Left ventricle myocardium inferior (tissue), 1 donor: ENCODE results near the gene CEP20. TPM values are rescaled to one million over a fixed set of nuclear protein-coding genes. Genes with fewer than 3 reads are reported as not detected.
A peak's percentile ranks its signal among the peaks of the same experiment; 100 is the strongest.

Experiments used
- DNase-seq: peaks from one replicate; pipeline ENCODE4 v3.0.0-alpha.2; 2020
- H3K27ac ChIP-seq: fragments of 200-600 bp; replicated peaks from 2 replicates; pipeline ENCODE4 v1.8.0; 2021
- H3K27me3 ChIP-seq: fragments of 200-600 bp; 2 replicates; pipeline ENCODE4 v1.8.0; 2021; ENCODE audit warnings: low read depth
- H3K36me3 ChIP-seq: fragments of 200-600 bp; 2 replicates; pipeline ENCODE4 v1.8.0; 2021
- H3K4me1 ChIP-seq: fragments of 200-600 bp; 2 replicates; pipeline ENCODE4 v1.8.0; 2021
- H3K4me3 ChIP-seq: fragments of 200-600 bp; 2 replicates; pipeline ENCODE4 v1.8.0; 2021; ENCODE audit warnings: mild to moderate bottlenecking, moderate library complexity
- H3K9me3 ChIP-seq: fragments of 200-600 bp; replicated peaks from 2 replicates; pipeline ENCODE4 v1.8.0; 2021
- CTCF ChIP-seq: fragments of 200-600 bp; IDR thresholded peaks from 2 replicates; pipeline ENCODE4 v1.8.0; 2021; ENCODE audit warnings: antibody characterized with exemption, mild to moderate bottlenecking, borderline replicate concordance
- intact Hi-C: fragments of 100-400 bp; cut with micrococcal nuclease; formaldehyde crosslinking; loops from one replicate; pipeline ENCODE4 v1.11.0; 2022
- total RNA-seq: library from RNA; stranded (reverse); fragmentation: NEBNext Ultra II Directional; extraction: Animal tissue kit (Norgen Biotek cat#: 25700); gene quantifications from one replicate; pipeline ENCODE4 v1.2.1, GENCODE V29; 2021
- donor health status: DM: no; HTN: yes; CAD: no; lungs with severe emphysema.

The CEP20 gene
- total RNA-seq, 1 donor from 2014 or later, result 30.7 TPM

GRCh38 chr16:15830832-15831451, 57.5 kb downstream of the CEP20 start:
- Histone ChIP-seq H3K27ac (no peak overlapping the region), H3K27me3 (peaks cover 17% of the 10 kb centered on the region), H3K36me3 (no peaks in the 10 kb centered on the region), H3K4me3 (no peak overlapping the region), H3K9me3 (no peaks in the 10 kb centered on the region), H3K4me1 (peaks cover 4% of the 10 kb centered on the region)
- TF ChIP-seq CTCF, result no peak
- intact Hi-C loops, result no loop called here
- DNase-seq, result no peak

GRCh38 chr16:15829460-15829859, 58.9 kb downstream of the CEP20 start:
- intact Hi-C loops, result loop anchor here (5.0 kb wide), 1 partner anchor 62 kb away; no protein-coding TSS in a partner anchor
- H3K4me1 ChIP-seq, result no peaks in the 10 kb centered on the region
- no peak for TF ChIP-seq CTCF
- H3K27ac ChIP-seq, result no peak overlapping the region
- no peaks in the 10 kb centered on the region for H3K36me3 ChIP-seq
- H3K9me3 ChIP-seq, result no peaks in the 10 kb centered on the region
- H3K4me3 ChIP-seq, result no peak overlapping the region
- peaks cover 31% of the 10 kb centered on the region for H3K27me3 ChIP-seq
- peak; percentile 52 for DNase-seq

GRCh38 chr16:15827709-15828343, 60.6 kb downstream of the CEP20 start:
- intact Hi-C loops, result loop anchor here (5.0 kb wide), 1 partner anchor 61 kb away; no protein-coding TSS in a partner anchor
- no peak overlapping the region for H3K27ac ChIP-seq
- no peaks in the 10 kb centered on the region for H3K9me3 ChIP-seq
- H3K4me3 ChIP-seq, result no peak overlapping the region
- TF ChIP-seq CTCF, result no peak
- DNase-seq, result no peak
- H3K27me3 ChIP-seq, result peaks cover 47% of the 10 kb centered on the region
- H3K36me3 ChIP-seq, result no peaks in the 10 kb centered on the region
- no peaks in the 10 kb centered on the region for H3K4me1 ChIP-seq

GRCh38 chr16:15827299-15827698, 61.1 kb downstream of the CEP20 start:
- no peak overlapping the region for H3K4me3 ChIP-seq
- intact Hi-C loops, result loop anchor here (5.0 kb wide), 1 partner anchor 60 kb away; no protein-coding TSS in a partner anchor
- no peak for DNase-seq

GRCh38 chr16:15825750-15826305, 62.6 kb downstream of the CEP20 start:
- H3K27me3 ChIP-seq, result peaks cover 56% of the 10 kb centered on the region
- intact Hi-C loops, result loop anchor here (5.0 kb wide), 1 partner anchor 59 kb away; no protein-coding TSS in a partner anchor
- H3K36me3 ChIP-seq, result no peaks in the 10 kb centered on the region
- no peak for TF ChIP-seq CTCF
- no peaks in the 10 kb centered on the region for H3K9me3 ChIP-seq
- no peak overlapping the region for H3K27ac ChIP-seq
- H3K4me3 ChIP-seq, result no peak overlapping the region
- H3K4me1 ChIP-seq, result no peaks in the 10 kb centered on the region
- DNase-seq, result no peak

More at GRCh38 chr16:15827299-15827698, 61.1 kb downstream of the CEP20 start:
- Histone ChIP-seq H3K27me3 (peaks cover 50% of the 10 kb centered on the region), H3K9me3 (no peaks in the 10 kb centered on the region), H3K27ac (no peak overlapping the region), H3K4me1 (no peaks in the 10 kb centered on the region), H3K36me3 (no peaks in the 10 kb centered on the region)
- TF ChIP-seq CTCF, result no peak
